Activated CD4-positive, alpha-beta memory T cell treated with anti-CD3 and anti-CD28 coated beads, Interleukin-2, amount 10 ng/mL, durations not matched to agents 7 days and 5 days (primary cell): ENCODE results near the gene TP63. TPM values are rescaled to one million over a fixed set of nuclear protein-coding genes. Genes with fewer than 3 reads are reported as not detected.

ENCODE experiments used
- CTCF ChIA-PET: fragments of 350-600 bp; sonication (Branson Sonifier 250); formaldehyde crosslinking; loops from one replicate; lab custom pipeline; 2021; ENCODE audit warnings: antibody characterized with exemption, inconsistent platforms; lab: Charles Lee
- POLR2A ChIA-PET: fragments of 350-600 bp; sonication (Branson Sonifier 250); formaldehyde crosslinking; loops from one replicate; lab custom pipeline; 2021; ENCODE audit warnings: antibody characterized with exemption; lab: Charles Lee
- DNase-seq: peaks from one replicate; pipeline ENCODE4 v3.0.0-alpha.2; 2020
- H3K27ac Mint-ChIP-seq: one replicate; pipeline ENCODE4 v1.8.0; 2021; ENCODE audit warnings: mild to moderate bottlenecking, mixed read lengths
- H3K27me3 Mint-ChIP-seq: one replicate; pipeline ENCODE4 v1.8.0; 2021; ENCODE audit warnings: mixed read lengths
- H3K36me3 Mint-ChIP-seq: one replicate; pipeline ENCODE4 v1.8.0; 2021; ENCODE audit warnings: low read depth, mixed read lengths
- H3K4me1 Mint-ChIP-seq: one replicate; pipeline ENCODE4 v1.8.0; 2021; ENCODE audit warnings: mixed read lengths
- H3K4me3 Mint-ChIP-seq: one replicate; pipeline ENCODE4 v1.8.0; 2021; ENCODE audit warnings: mild to moderate bottlenecking, mixed read lengths
- H3K9me3 Mint-ChIP-seq: one replicate; pipeline ENCODE4 v1.8.0; 2021; ENCODE audit warnings: mixed read lengths
- total RNA-seq, 2 experiments: library from RNA; stranded (reverse); gene quantifications; one replicate each; pipeline ENCODE4 v1.2.3, GENCODE V29; 2021

The TP63 gene
- total RNA-seq, 2 experiments from 2014 or later = 1.1 to 1.7 TPM

- no peak for DNase-seq
- no peak overlapping the region for H3K4me3 Mint-ChIP-seq
- CTCF ChIA-PET = no interaction called here
- no peak overlapping the region for H3K27ac Mint-ChIP-seq
- H3K9me3 Mint-ChIP-seq = no peaks in the 10 kb centered on the region
- POLR2A ChIA-PET = no interaction called here
- no peaks in the 10 kb centered on the region for H3K4me1 Mint-ChIP-seq
- no peaks in the 10 kb centered on the region for H3K36me3 Mint-ChIP-seq
- no peaks in the 10 kb centered on the region for H3K27me3 Mint-ChIP-seq
Observed at GRCh38 chr3:189808246-189809007, 177.2 kb downstream of the TP63 start.

DNA sequence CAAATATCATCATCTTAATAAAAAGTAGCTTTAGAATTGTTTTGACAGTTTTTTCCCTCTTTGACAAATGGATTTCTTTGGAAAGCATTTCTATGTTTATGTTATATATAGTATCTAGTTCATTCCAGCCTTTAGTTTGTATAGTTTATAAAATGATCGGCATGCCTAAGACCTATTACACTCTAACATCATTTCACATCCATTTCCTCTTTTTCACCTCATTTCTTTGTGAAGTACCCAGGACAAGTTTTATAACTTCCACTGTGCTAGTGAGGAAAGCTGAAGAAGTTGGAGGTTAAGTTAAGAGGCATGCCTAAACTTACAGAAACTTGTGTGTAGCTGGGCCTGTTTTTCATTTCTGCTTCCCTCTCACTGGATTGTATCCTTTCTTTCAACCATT is 178.4 kb downstream of the TP63 start:
- Mint-ChIP-seq H3K27me3 (no peaks in the 10 kb centered on the region), H3K4me1 (no peaks in the 10 kb centered on the region), H3K27ac (no peak overlapping the region), H3K4me3 (no peak overlapping the region), H3K9me3 (no peaks in the 10 kb centered on the region), H3K36me3 (no peaks in the 10 kb centered on the region)
- ChIA-PET CTCF (no interaction called here), POLR2A (no interaction called here)
- DNase-seq = no peak

DNA sequence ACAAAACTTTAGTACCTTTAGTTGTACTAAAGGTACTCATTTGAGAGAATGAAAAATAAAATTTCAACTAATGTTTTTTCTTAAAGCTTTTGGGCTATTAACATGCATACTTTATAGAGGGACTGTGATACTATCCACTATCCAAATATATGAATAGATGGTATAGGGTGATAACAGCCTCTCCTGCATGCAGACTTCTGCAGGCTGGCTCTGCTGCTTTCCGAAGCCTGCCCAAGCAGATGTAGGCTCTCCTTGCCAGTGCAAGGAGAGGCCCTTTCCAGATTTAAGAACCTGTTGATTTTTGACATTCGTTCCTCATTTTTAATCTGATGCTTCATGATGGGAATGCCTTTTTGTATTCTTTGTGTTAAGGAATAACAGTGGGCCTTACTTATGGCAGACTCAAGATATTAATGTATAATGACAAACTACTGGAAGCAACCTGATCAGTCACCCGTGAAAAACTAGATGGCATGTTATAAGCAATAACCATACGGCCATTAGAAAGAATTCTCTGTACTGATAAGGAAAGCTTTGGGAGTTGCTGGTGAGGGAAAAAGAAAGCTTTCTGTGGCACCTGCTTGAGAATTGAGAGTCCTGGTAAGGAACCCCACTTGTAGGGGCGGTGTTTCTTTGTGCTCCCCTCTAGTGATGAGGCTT is 181.7 kb downstream of the TP63 start:
- no peak overlapping the region for H3K4me3 Mint-ChIP-seq

DNA sequence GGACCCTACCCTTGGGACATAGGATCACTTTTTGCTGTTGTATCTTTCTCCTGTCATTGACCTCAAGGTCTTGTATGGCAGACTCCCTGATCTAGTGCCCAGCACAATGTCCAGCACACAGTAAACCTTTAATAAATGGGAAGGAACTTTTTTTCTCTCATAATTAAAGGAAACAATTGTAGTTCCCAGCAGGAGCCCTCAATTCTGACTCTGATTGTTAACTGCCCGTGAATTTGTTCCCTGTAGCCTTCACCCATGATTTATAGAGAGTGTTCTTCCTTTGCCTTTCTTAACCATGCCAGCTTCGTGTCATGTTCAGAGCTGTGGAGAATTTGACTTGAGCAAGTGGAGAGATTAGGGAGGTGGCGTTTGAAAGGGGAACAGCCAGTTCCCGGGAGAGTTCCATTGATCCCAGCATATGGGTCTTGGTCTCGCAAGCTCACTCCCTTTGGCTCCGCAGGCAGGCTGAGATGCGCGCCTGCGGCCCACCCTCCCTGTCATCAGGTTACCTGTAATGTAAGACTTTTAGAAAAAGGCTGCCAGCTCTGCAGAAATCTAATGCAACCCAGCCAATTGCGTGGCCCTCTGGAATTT is 182.6 kb downstream of the TP63 start:
- Mint-ChIP-seq H3K36me3 (no peaks in the 10 kb centered on the region), H3K27me3 (no peaks in the 10 kb centered on the region), H3K9me3 (no peaks in the 10 kb centered on the region), H3K27ac (no peak overlapping the region), H3K4me3 (no peak overlapping the region), H3K4me1 (no peaks in the 10 kb centered on the region)
- no peak for DNase-seq
- POLR2A ChIA-PET = no interaction called here
- CTCF ChIA-PET = no interaction called here

More for the DNA sequence above, 181.7 kb downstream of the TP63 start:
- no peaks in the 10 kb centered on the region for H3K36me3 Mint-ChIP-seq
- no peak overlapping the region for H3K27ac Mint-ChIP-seq
- CTCF ChIA-PET = no interaction called here
- H3K4me1 Mint-ChIP-seq = no peaks in the 10 kb centered on the region
- POLR2A ChIA-PET = no interaction called here
- no peak for DNase-seq
- no peaks in the 10 kb centered on the region for H3K27me3 Mint-ChIP-seq
- no peaks in the 10 kb centered on the region for H3K9me3 Mint-ChIP-seq

GRCh38 chr3:189820365-189820720 is 189.2 kb downstream of the TP63 start:
- Mint-ChIP-seq H3K27me3 (no peaks in the 10 kb centered on the region), H3K36me3 (no peaks in the 10 kb centered on the region), H3K4me1 (peaks cover 3% of the 10 kb centered on the region), H3K4me3 (no peak overlapping the region), H3K9me3 (no peaks in the 10 kb centered on the region), H3K27ac (no peak overlapping the region)
- ChIA-PET POLR2A (no interaction called here), CTCF (no interaction called here)
- DNase-seq = no peak

- H3K4me1 Mint-ChIP-seq = peaks cover 3% of the 10 kb centered on the region
- CTCF ChIA-PET = interaction anchor here (0.7 kb wide), 1 partner anchor 25 kb away, joined by 3 read pairs; no protein-coding TSS in a partner anchor
- no peak for DNase-seq
- H3K36me3 Mint-ChIP-seq = no peaks in the 10 kb centered on the region
- H3K4me3 Mint-ChIP-seq = no peak overlapping the region
- no peak overlapping the region for H3K27ac Mint-ChIP-seq
- no peaks in the 10 kb centered on the region for H3K27me3 Mint-ChIP-seq
- no peaks in the 10 kb centered on the region for H3K9me3 Mint-ChIP-seq
- POLR2A ChIA-PET = no interaction called here
Observed at GRCh38 chr3:189821262-189821661, 190.1 kb downstream of the TP63 start.

DNA sequence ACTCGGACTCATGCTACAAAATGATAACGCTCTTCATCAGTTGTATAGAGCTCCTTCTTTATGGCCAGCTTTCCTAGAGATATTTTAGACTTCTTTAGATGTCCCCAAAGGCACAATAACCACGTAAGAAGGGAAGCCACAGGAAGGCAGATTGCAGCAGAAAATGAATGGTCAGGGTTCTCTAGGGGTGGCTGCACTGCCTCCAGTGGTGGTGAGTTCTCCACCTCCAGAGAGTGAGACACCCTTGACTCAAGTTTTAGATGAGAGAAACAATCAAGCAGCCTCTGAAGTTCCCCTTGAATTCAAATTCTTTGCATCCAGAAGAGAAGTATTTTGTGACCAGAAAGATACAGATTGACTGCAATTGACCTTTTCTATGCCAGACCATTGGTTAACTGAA is 191.5 kb downstream of the TP63 start:
- POLR2A ChIA-PET = no interaction called here
- Mint-ChIP-seq H3K4me1 (peaks cover 3% of the 10 kb centered on the region), H3K4me3 (no peak overlapping the region), H3K36me3 (no peaks in the 10 kb centered on the region), H3K27me3 (no peaks in the 10 kb centered on the region), H3K9me3 (no peaks in the 10 kb centered on the region), H3K27ac (no peak overlapping the region)
- DNase-seq = no peak
- CTCF ChIA-PET = no interaction called here

GRCh38 chr3:189824629-189825312 is 193.6 kb downstream of the TP63 start:
- Mint-ChIP-seq H3K9me3 (no peaks in the 10 kb centered on the region), H3K36me3 (no peaks in the 10 kb centered on the region), H3K4me3 (no peak overlapping the region), H3K4me1 (peaks cover 3% of the 10 kb centered on the region), H3K27me3 (peaks cover 4% of the 10 kb centered on the region), H3K27ac (no peak overlapping the region)
- ChIA-PET CTCF (no interaction called here), POLR2A (no interaction called here)
- DNase-seq = no peak

DNA sequence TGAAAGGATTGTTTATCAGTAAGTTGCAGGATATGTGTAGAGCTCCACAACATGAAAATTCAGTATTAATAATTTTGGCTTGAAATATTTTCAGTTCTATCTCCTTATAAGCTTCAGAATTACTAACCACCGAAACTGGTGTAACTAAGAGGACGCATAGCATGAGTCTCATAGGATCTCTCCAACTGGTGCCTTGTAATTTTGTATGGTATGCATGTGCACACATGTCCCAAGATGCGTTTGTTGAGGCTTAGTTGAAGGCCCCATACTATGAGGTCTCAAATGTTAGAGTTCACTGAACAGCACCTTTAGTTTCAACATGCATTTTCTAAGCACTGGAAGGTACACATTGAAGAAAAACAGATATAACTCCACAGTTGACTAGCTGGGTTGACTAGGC is 195.4 kb downstream of the TP63 start:
- Mint-ChIP-seq H3K9me3 (no peaks in the 10 kb centered on the region), H3K27ac (no peak overlapping the region), H3K4me3 (no peak overlapping the region), H3K36me3 (no peaks in the 10 kb centered on the region), H3K27me3 (peaks cover 4% of the 10 kb centered on the region), H3K4me1 (no peaks in the 10 kb centered on the region)
- POLR2A ChIA-PET = no interaction called here
- CTCF ChIA-PET = no interaction called here
- no peak for DNase-seq

- Mint-ChIP-seq H3K9me3 (no peaks in the 10 kb centered on the region), H3K36me3 (no peaks in the 10 kb centered on the region), H3K27me3 (peaks cover 4% of the 10 kb centered on the region), H3K4me3 (no peak overlapping the region), H3K4me1 (no peaks in the 10 kb centered on the region), H3K27ac (no peak overlapping the region)
- no peak for DNase-seq
- ChIA-PET POLR2A (no interaction called here), CTCF (no interaction called here)
Observed at GRCh38 chr3:189827108-189827507, 195.9 kb downstream of the TP63 start.

DNA sequence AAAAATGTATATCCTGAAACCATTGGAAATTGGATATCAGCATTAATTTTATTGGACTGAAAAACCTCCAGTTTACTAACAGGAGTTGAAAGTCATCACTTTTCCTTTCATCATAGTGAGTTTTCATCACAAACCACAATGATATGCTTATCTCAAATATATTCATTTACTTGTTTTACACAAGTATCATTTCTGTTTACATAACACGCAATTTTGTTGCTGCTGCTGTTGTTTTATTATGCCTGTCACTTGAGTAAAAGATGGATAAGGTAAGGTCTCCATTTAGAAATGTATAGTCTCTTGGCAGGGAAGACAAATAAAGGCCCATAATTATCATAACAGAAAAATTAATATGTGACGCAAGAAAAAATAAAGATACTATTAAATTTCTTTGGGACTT is 199.2 kb downstream of the TP63 start:
- ChIA-PET POLR2A (no interaction called here), CTCF (no interaction called here)
- Mint-ChIP-seq H3K4me1 (no peaks in the 10 kb centered on the region), H3K9me3 (no peaks in the 10 kb centered on the region), H3K4me3 (no peak overlapping the region), H3K36me3 (no peaks in the 10 kb centered on the region), H3K27me3 (peaks cover 4% of the 10 kb centered on the region), H3K27ac (no peak overlapping the region)
- no peak for DNase-seq

DNA sequence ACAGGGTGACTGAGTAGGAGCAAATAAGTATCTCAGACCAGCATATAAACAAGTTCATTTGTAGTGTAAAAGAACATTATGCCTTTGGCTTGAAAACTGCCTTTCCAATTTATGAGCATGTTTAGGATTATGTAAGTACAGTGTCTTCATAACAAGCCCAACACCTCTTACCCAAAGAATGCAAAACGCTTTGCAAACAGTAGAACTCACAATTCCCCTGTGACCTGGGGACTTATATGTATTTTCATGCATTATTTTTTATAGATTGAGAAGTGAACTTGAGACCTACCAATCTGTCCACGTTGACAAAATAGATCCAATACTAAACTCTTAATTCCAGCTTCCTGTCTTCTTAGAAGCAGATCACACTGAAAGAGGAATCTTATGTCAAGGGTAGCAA is 202.1 kb downstream of the TP63 start:
- H3K4me1 Mint-ChIP-seq = no peaks in the 10 kb centered on the region
- H3K4me3 Mint-ChIP-seq = no peak overlapping the region
- H3K36me3 Mint-ChIP-seq = no peaks in the 10 kb centered on the region
- no peak overlapping the region for H3K27ac Mint-ChIP-seq
- no peaks in the 10 kb centered on the region for H3K9me3 Mint-ChIP-seq
- no peak for DNase-seq
- POLR2A ChIA-PET = no interaction called here
- CTCF ChIA-PET = no interaction called here
- peaks cover 4% of the 10 kb centered on the region for H3K27me3 Mint-ChIP-seq

- no peaks in the 10 kb centered on the region for H3K36me3 Mint-ChIP-seq
- DNase-seq = no peak
- CTCF ChIA-PET = no interaction called here
- H3K9me3 Mint-ChIP-seq = no peaks in the 10 kb centered on the region
- H3K4me1 Mint-ChIP-seq = no peaks in the 10 kb centered on the region
- peaks cover 4% of the 10 kb centered on the region for H3K27me3 Mint-ChIP-seq
- no peak overlapping the region for H3K27ac Mint-ChIP-seq
- POLR2A ChIA-PET = no interaction called here
- no peak overlapping the region for H3K4me3 Mint-ChIP-seq
Observed at GRCh38 chr3:189833996-189834395, 202.8 kb downstream of the TP63 start.
